Peyer's patch (tissue), 4 donors: ENCODE data around the gene THSD8.

Source experiments
- CTCF ChIP-seq, 6 experiments: fragments of 450-650 bp in 4 of 6; fragments of 200-600 bp in 2 of 6; sonication (generic) in 1 of 6; IDR thresholded peaks; one replicate each; pipeline ENCODE4 v1.5.1; 2017 to 2019; ENCODE audit warnings: antibody characterized with exemption in 6 of 6, mild to moderate bottlenecking in 3 of 6, moderate library complexity in 1 of 6
- POLR2A ChIP-seq, 2 donors: fragments of 450-650 bp; IDR thresholded peaks; one replicate each; pipeline ENCODE4 v1.5.1; 2017; ENCODE audit warnings: antibody characterized with exemption in 2 of 2, mild to moderate bottlenecking in 2 of 2, moderate library complexity in 2 of 2

GRCh38 chr19:12815088-12815487 is 13.2 kb downstream of the THSD8 start:
- TF ChIP-seq CTCF (IDR thresholded peaks at IDR 0.05) (no peak), POLR2A (IDR thresholded peaks at IDR 0.05) (no peak)
